ENCODE data around the gene OPCML. TPM values are rescaled to one million over a fixed set of nuclear protein-coding genes. Genes with fewer than 3 reads are reported as not detected.

Gene OPCML
- total RNA-seq, 2 donors from 2014 or later: 0.04 TPM; not detected in 1

- no peak for DNase-seq (ENCODE audit: low spot score)
- peaks cover 0 to 11% of the 10 kb centered on the region in 2 donors for H3K4me1 ChIP-seq
- no peaks in the 10 kb centered on the region for H3K9me3 ChIP-seq
- TF ChIP-seq CTCF (IDR thresholded peaks at IDR 0.05): no peak
- H3K27ac ChIP-seq: no peak overlapping the region
- no peak overlapping the region for H3K4me3 ChIP-seq
- H3K36me3 ChIP-seq: no peaks in the 10 kb centered on the region
- H3K27me3 ChIP-seq: no peaks in the 10 kb centered on the region
Observed at GRCh38 chr11:132544007-132544406, 988.3 kb downstream of the OPCML start.

GRCh38 chr11:132541794-132542193 lies 990.5 kb downstream of the OPCML start:
- no peak for DNase-seq (ENCODE audit: low spot score)
- Histone ChIP-seq H3K4me1 (peaks cover 0 to 11% of the 10 kb centered on the region in 2 donors), H3K9me3 (no peaks in the 10 kb centered on the region), H3K27me3 (no peaks in the 10 kb centered on the region), H3K27ac (no peak overlapping the region), H3K36me3 (no peaks in the 10 kb centered on the region), H3K4me3 (no peak overlapping the region)
- TF ChIP-seq CTCF (IDR thresholded peaks at IDR 0.05): no peak

GRCh38 chr11:132540581-132540980 lies 991.7 kb downstream of the OPCML start:
- H3K9me3 ChIP-seq: no peaks in the 10 kb centered on the region
- H3K4me1 ChIP-seq: peaks cover 0 to 11% of the 10 kb centered on the region in 2 donors
- TF ChIP-seq CTCF (IDR thresholded peaks at IDR 0.05): no peak
- H3K4me3 ChIP-seq: no peak overlapping the region
- peak overlapping the region; percentile 3 to 43 for H3K27ac ChIP-seq
- no peaks in the 10 kb centered on the region for H3K27me3 ChIP-seq
- DNase-seq (ENCODE audit: low spot score): no peak
- H3K36me3 ChIP-seq: no peaks in the 10 kb centered on the region

- no peaks in the 10 kb centered on the region for H3K36me3 ChIP-seq
- TF ChIP-seq CTCF (IDR thresholded peaks at IDR 0.05): no peak
- DNase-seq (ENCODE audit: low spot score): no peak
Observed at GRCh38 chr11:132539590-132540368, 992.5 kb downstream of the OPCML start.

GRCh38 chr11:132538642-132539041 lies 993.7 kb downstream of the OPCML start:
- Histone ChIP-seq H3K9me3 (no peaks in the 10 kb centered on the region), H3K27ac (no peak overlapping the region), H3K4me3 (no peak overlapping the region), H3K4me1 (peaks cover 0 to 11% of the 10 kb centered on the region in 2 donors), H3K36me3 (no peaks in the 10 kb centered on the region), H3K27me3 (no peaks in the 10 kb centered on the region)
- no peak for TF ChIP-seq CTCF (IDR thresholded peaks at IDR 0.05)
- no peak for DNase-seq (ENCODE audit: low spot score)

More at GRCh38 chr11:132539590-132540368, 992.5 kb downstream of the OPCML start:
- peaks cover 0 to 11% of the 10 kb centered on the region in 2 donors for H3K4me1 ChIP-seq
- H3K27me3 ChIP-seq: no peaks in the 10 kb centered on the region
- H3K4me3 ChIP-seq: no peak overlapping the region
- H3K27ac ChIP-seq: no peak overlapping the region
- no peaks in the 10 kb centered on the region for H3K9me3 ChIP-seq
